Vagina (tissue), 2 donors: Measurements from ENCODE around the gene ENPP7.
"Not testable (repeated sequence)": the region's sequence is repeated elsewhere in the genome, so short reads cannot be mapped to it uniquely, and the experiment has no call there.

Experiments
- CTCF ChIP-seq, 3 experiments: fragments of 450-650 bp in 2 of 3; fragments of 200-600 bp in 1 of 3; sonication (generic) in 1 of 3; IDR thresholded peaks; one replicate each; pipeline ENCODE4 v1.5.1; 2017 to 2019; ENCODE audit warnings: antibody characterized with exemption in 3 of 3, mild to moderate bottlenecking in 2 of 3, moderate library complexity in 2 of 3
- POLR2A ChIP-seq, 2 donors: fragments of 450-650 bp; IDR thresholded peaks; one replicate each; pipeline ENCODE4 v1.6.1; 2017; ENCODE audit warnings: antibody characterized with exemption in 2 of 2, mild to moderate bottlenecking in 2 of 2, moderate library complexity in 2 of 2

GRCh38 chr17:79772726-79773125, 42.0 kb downstream of the ENPP7 start:
- TF ChIP-seq CTCF, POLR2A (IDR thresholded peaks at IDR 0.05): not testable (repeated sequence)
